WTC11 (cell line): ENCODE data around the gene MCUB. TPM values are rescaled to one million over a fixed set of nuclear protein-coding genes. Genes with fewer than 3 reads are reported as not detected.
A peak's percentile ranks its signal among the peaks of the same experiment; 100 is the strongest.

Experiments used
- ATAC-seq: fragments of 200-7000 bp; cut with Tn5 transposase; 2 replicates; pipeline ENCODE4 v1.10.0; 2021; ENCODE audit warnings: mild to moderate bottlenecking, moderate library complexity
- CTCF ChIA-PET: fragments of 300-600 bp; sonication (Branson Sonifier 250); formaldehyde crosslinking; loops from one replicate; lab custom pipeline; 2021; ENCODE audit warnings: antibody characterized with exemption; lab: Charles Lee
- POLR2A ChIA-PET: fragments of 350-600 bp; sonication (Branson Sonifier 250); formaldehyde crosslinking; loops from one replicate; lab custom pipeline; 2021; ENCODE audit warnings: antibody characterized with exemption; lab: Charles Lee
- DNase-seq: peaks from one replicate; pipeline ENCODE4 v3.0.0; 2021; ENCODE audit warnings: low spot score
- H3K27ac Mint-ChIP-seq: 2 replicates; pipeline ENCODE4 v1.8.0; 2021; ENCODE audit warnings: mixed read lengths
- H3K27me3 Mint-ChIP-seq: 2 replicates; pipeline ENCODE4 v1.8.0; 2021; ENCODE audit warnings: low read depth, mild to moderate bottlenecking, moderate library complexity, mixed read lengths
- H3K36me3 Mint-ChIP-seq: 2 replicates; pipeline ENCODE4 v1.8.0; 2021; ENCODE audit warnings: mixed read lengths
- H3K4me1 Mint-ChIP-seq: 2 replicates; pipeline ENCODE4 v1.8.0; 2022; ENCODE audit warnings: mixed read lengths
- H3K4me3 Mint-ChIP-seq: 2 replicates; pipeline ENCODE4 v1.8.0; 2021; ENCODE audit warnings: mild to moderate bottlenecking, moderate library complexity, mixed read lengths
- H3K9me3 Mint-ChIP-seq: 2 replicates; pipeline ENCODE4 v1.8.0; 2021; ENCODE audit warnings: mixed read lengths
- AFF4 ChIP-seq: sonication (generic); formaldehyde crosslinking; IDR thresholded peaks from 2 replicates; pipeline ENCODE4 v1.8.1; 2023; ENCODE audit warnings: mild to moderate bottlenecking, missing genetic modification reagents, borderline replicate concordance
- ATF6 ChIP-seq: sonication (generic); formaldehyde crosslinking; IDR thresholded peaks from 2 replicates; pipeline ENCODE4 v1.8.1; 2023; ENCODE audit warnings: mild to moderate bottlenecking, missing genetic modification reagents
- CREB1 ChIP-seq: sonication (generic); formaldehyde crosslinking; IDR thresholded peaks from 2 replicates; pipeline ENCODE4 v1.8.0; 2023; ENCODE audit warnings: mild to moderate bottlenecking, missing genetic modification reagents
- ELF4 ChIP-seq: sonication (generic); formaldehyde crosslinking; IDR thresholded peaks from 2 replicates; pipeline ENCODE4 v1.8.1; 2022; ENCODE audit warnings: low read depth, mild to moderate bottlenecking, moderate library complexity, missing genetic modification reagents
- ETV6 ChIP-seq: sonication (generic); formaldehyde crosslinking; IDR thresholded peaks from 2 replicates; pipeline ENCODE4 v1.8.1; 2022; ENCODE audit warnings: mild to moderate bottlenecking, missing genetic modification reagents
- FOXP1 ChIP-seq: sonication (generic); formaldehyde crosslinking; IDR thresholded peaks from 2 replicates; pipeline ENCODE4 v1.8.0; 2022; ENCODE audit warnings: missing genetic modification reagents, mild to moderate bottlenecking, moderate library complexity, borderline replicate concordance
- FOXP4 ChIP-seq: sonication (generic); formaldehyde crosslinking; IDR thresholded peaks from 2 replicates; pipeline ENCODE4 v1.8.0; 2022; ENCODE audit warnings: mild to moderate bottlenecking, missing genetic modification reagents
- GRHL2 ChIP-seq: fragments of 250-450 bp; sonication (Bioruptor Pico); IDR thresholded peaks from 2 replicates; pipeline ENCODE4 v1.8.0; 2022; ENCODE audit warnings: mild to moderate bottlenecking, moderate library complexity; ENCODE audit not compliant: insufficient replicate concordance, severe bottlenecking
- GTF2I ChIP-seq: fragments of 250-450 bp; sonication (Bioruptor Pico); conservative IDR thresholded peaks from 2 replicates; pipeline ENCODE4 v1.4.0; 2021; ENCODE audit warnings: mild to moderate bottlenecking
- IRF2 ChIP-seq: sonication (generic); formaldehyde crosslinking; IDR thresholded peaks from 2 replicates; pipeline ENCODE4 v1.8.0; 2022; ENCODE audit warnings: low read depth, missing genetic modification reagents, borderline replicate concordance
- KAT7 ChIP-seq: sonication (generic); formaldehyde crosslinking; IDR thresholded peaks from 2 replicates; pipeline ENCODE4 v1.8.1; 2023; ENCODE audit warnings: missing genetic modification reagents, mild to moderate bottlenecking, borderline replicate concordance
- MXD4 ChIP-seq: fragments of 250-450 bp; sonication (Bioruptor Pico); IDR thresholded peaks from 2 replicates; pipeline ENCODE4 v1.8.0; 2021; ENCODE audit warnings: mild to moderate bottlenecking, moderate library complexity, borderline replicate concordance
- MYBL2 ChIP-seq: sonication (generic); formaldehyde crosslinking; IDR thresholded peaks from 2 replicates; pipeline ENCODE4 v1.8.1; 2023; ENCODE audit warnings: mild to moderate bottlenecking, moderate library complexity, missing genetic modification reagents
- NR1H2 ChIP-seq: sonication (generic); formaldehyde crosslinking; IDR thresholded peaks from 2 replicates; pipeline ENCODE4 v1.9.0; 2021; ENCODE audit warnings: mild to moderate bottlenecking, moderate library complexity, missing genetic modification reagents
- NR2C2 ChIP-seq: sonication (generic); formaldehyde crosslinking; IDR thresholded peaks from 2 replicates; pipeline ENCODE4 v1.8.0; 2022; ENCODE audit warnings: mild to moderate bottlenecking, missing genetic modification reagents
- PRRX2 ChIP-seq: fragments of 250-450 bp; sonication (Bioruptor Pico); IDR thresholded peaks from 2 replicates; pipeline ENCODE4 v1.8.0; 2021; ENCODE audit warnings: mild to moderate bottlenecking
- RORB ChIP-seq: fragments of 250-450 bp; sonication (Bioruptor Pico); IDR thresholded peaks from 2 replicates; pipeline ENCODE4 v1.9.0; 2021; ENCODE audit warnings: mild to moderate bottlenecking
- SP1 ChIP-seq: sonication (generic); formaldehyde crosslinking; conservative IDR thresholded peaks from 2 replicates; pipeline ENCODE4 v1.8.1; 2022; ENCODE audit warnings: missing genetic modification reagents
- ZBTB21 ChIP-seq: sonication (generic); formaldehyde crosslinking; IDR thresholded peaks from 2 replicates; pipeline ENCODE4 v1.8.1; 2023; ENCODE audit warnings: mild to moderate bottlenecking, missing genetic modification reagents, borderline replicate concordance
- ZNF121 ChIP-seq: sonication (generic); formaldehyde crosslinking; IDR thresholded peaks from 2 replicates; pipeline ENCODE4 v1.8.0; 2023; ENCODE audit warnings: missing genetic modification reagents
- ZNF219 ChIP-seq: sonication (generic); formaldehyde crosslinking; IDR thresholded peaks from 2 replicates; pipeline ENCODE4 v1.8.0; 2023; ENCODE audit warnings: missing genetic modification reagents, mild to moderate bottlenecking, borderline replicate concordance
- ZNF317 ChIP-seq: sonication (generic); formaldehyde crosslinking; IDR thresholded peaks from 2 replicates; pipeline ENCODE4 v1.8.1; 2023; ENCODE audit warnings: low read depth, mild to moderate bottlenecking, moderate library complexity, missing genetic modification reagents, borderline replicate concordance
- ZNF396 ChIP-seq: fragments of 250-450 bp; sonication (Bioruptor Pico); IDR thresholded peaks from 2 replicates; pipeline ENCODE4 v1.8.0; 2021; ENCODE audit warnings: mild to moderate bottlenecking, moderate library complexity, borderline replicate concordance
- ZNF425 ChIP-seq: fragments of 250-450 bp; sonication (Bioruptor Pico); conservative IDR thresholded peaks from 2 replicates; pipeline ENCODE4 v1.9.0; 2021; ENCODE audit warnings: mild to moderate bottlenecking
- ZNF671 ChIP-seq: fragments of 250-450 bp; sonication (Bioruptor Pico); IDR thresholded peaks from 2 replicates; pipeline ENCODE4 v1.8.0; 2021; ENCODE audit warnings: mild to moderate bottlenecking
- total RNA-seq: library from RNA; stranded (reverse); gene quantifications from 3 replicates; pipeline ENCODE4 v1.2.3, GENCODE V29; 2021

The MCUB gene
- total RNA-seq, 1 experiment from 2014 or later, result 26.8 TPM

GRCh38 chr4:109657854-109658418 is 97.9 kb downstream of the MCUB start:
- H3K27me3 Mint-ChIP-seq, result no peaks in the 10 kb centered on the region
- no peaks in the 10 kb centered on the region for H3K9me3 Mint-ChIP-seq
- no peaks in the 10 kb centered on the region for H3K36me3 Mint-ChIP-seq
- no peak for DNase-seq
- no peak overlapping the region for H3K4me3 Mint-ChIP-seq
- TF ChIP-seq SP1 (CRISPR knock-in tag) (no peak), GTF2I (CRISPR knock-in tag) (no peak), NR1H2 (CRISPR knock-in tag) (no peak), ZNF671 (no peak), ZNF396 (CRISPR knock-in tag) (no peak), ZNF121 (0 out of 2 replicates have a peak, but pooled peaks have one; percentile 11), MXD4 (no peak), ZNF317 (CRISPR knock-in tag) (no peak), ETV6 (no peak)
- CTCF ChIA-PET, result no interaction called here
- H3K4me1 Mint-ChIP-seq, result peaks cover 18% of the 10 kb centered on the region
- POLR2A ChIA-PET, result no interaction called here
- no peak overlapping the region for H3K27ac Mint-ChIP-seq
- no peak for ATAC-seq

DNA sequence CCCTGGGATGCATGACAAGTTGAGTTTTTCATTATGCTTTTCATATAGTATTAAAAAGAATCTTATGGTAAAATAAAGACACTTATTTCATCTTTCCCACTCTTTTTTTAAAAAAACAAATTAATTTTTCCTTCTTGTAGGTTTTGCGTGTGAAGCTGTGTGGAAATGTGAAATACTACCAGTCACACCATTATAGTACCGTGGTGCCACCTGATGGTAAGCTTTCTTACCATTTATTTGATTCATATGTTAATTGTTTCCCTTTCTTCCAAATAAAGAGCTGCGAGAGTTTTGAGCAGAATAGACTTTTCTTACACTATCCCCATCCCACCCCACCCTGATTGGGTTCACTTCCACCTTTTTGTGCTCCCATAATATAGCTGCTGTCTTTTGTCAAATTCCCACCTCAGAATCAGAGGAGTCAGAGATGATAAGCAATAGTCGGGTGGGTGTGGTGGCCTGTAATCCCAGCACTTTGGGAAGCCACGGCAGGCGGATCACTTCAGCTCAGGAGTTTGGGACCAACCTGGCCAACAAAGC is 98.9 kb downstream of the MCUB start:
- TF ChIP-seq ZBTB21 (CRISPR knock-in tag) (no peak), IRF2 (no peak), ZNF425 (no peak), ATF6 (CRISPR knock-in tag) (no peak), PRRX2 (CRISPR knock-in tag) (no peak), MYBL2 (no peak), ZNF121 (no peak), NR2C2 (CRISPR knock-in tag) (no peak), CREB1 (CRISPR knock-in tag) (no peak), GRHL2 (CRISPR knock-in tag) (no peak), RORB (CRISPR knock-in tag) (no peak), FOXP4 (CRISPR knock-in tag) (no peak), ELF4 (CRISPR knock-in tag) (no peak), ZNF219 (CRISPR knock-in tag) (no peak), KAT7 (CRISPR knock-in tag) (no peak), FOXP1 (CRISPR knock-in tag) (no peak), AFF4 (CRISPR knock-in tag) (no peak)
- CTCF ChIA-PET, result interaction anchor here (0.6 to 1.6 kb wide), 12 partner anchors 10 to 248 kb away, joined by 3 to 11 read pairs (median 4); partner anchors contain the start of genes CASP6 and SEC24B
- Mint-ChIP-seq H3K36me3 (no peaks in the 10 kb centered on the region), H3K4me3 (no peak overlapping the region), H3K4me1 (peaks cover 23% of the 10 kb centered on the region), H3K27ac (no peak overlapping the region), H3K9me3 (no peaks in the 10 kb centered on the region), H3K27me3 (no peaks in the 10 kb centered on the region)
- DNase-seq, result no peak
- ATAC-seq, result peak; percentile 37; the same call in 1 of the 2 replicates
- POLR2A ChIA-PET, result no interaction called here
